A549 (cell line): ENCODE measurements around the gene COG8. TPM values are rescaled to one million over a fixed set of nuclear protein-coding genes. Genes with fewer than 3 reads are reported as not detected.

Experiments used
- ATAC-seq, 2 experiments: fragments of 200-7000 bp in 1 of 2; fragments of >200 bp in 1 of 2; cut with Nextera tagmentation in 1 of 2; cut with Tn5 transposase in 1 of 2; 3 replicates each; pipeline versions ENCODE4 v1.8.0 to v1.9.1; 2018 to 2020; ENCODE audit warnings: mild to moderate bottlenecking in 1 of 2, moderate library complexity in 1 of 2
- CTCF ChIA-PET: fragments of 300-600 bp; sonication (Branson Sonifier 250); formaldehyde crosslinking; extraction: SDS; loops from one replicate; lab custom pipeline; 2021; ENCODE audit warnings: antibody characterized with exemption, inconsistent platforms; lab: Yijun Ruan, JAX
- POLR2A ChIA-PET: fragments of 350-600 bp; formaldehyde crosslinking; extraction: SDS; loops from one replicate; lab custom pipeline; 2021; ENCODE audit warnings: antibody characterized with exemption, inconsistent platforms; lab: Yijun Ruan, JAX
- DNase-seq, 2 experiments: peaks; one replicate each; pipeline versions ENCODE4 v3.0.0 to v3.0.0-alpha.2; 2011 to 2016; ENCODE audit warnings: low read depth in 1 of 2, low spot score in 1 of 2
- FAIRE-seq: peaks from 2 replicates; lab custom pipeline; 2011; peaks lifted over from hg19 to GRCh38; lab: Jason Lieb, UNC
- H3K27ac ChIP-seq, 2 experiments: fragments of >200 bp; sonication (Bioruptor Twin); formaldehyde crosslinking; 3 replicates each; pipeline ENCODE4 v1.5.1; 2016 to 2017
- H3K4me1 ChIP-seq: fragments of >200 bp; sonication (Bioruptor Twin); formaldehyde crosslinking; 3 replicates; pipeline ENCODE4 v1.6.1; 2016
- H3K4me2 ChIP-seq: fragments of >200 bp; sonication (Bioruptor Twin); formaldehyde crosslinking; 3 replicates; pipeline ENCODE4 v1.6.1; 2016
- H3K4me3 ChIP-seq: fragments of >200 bp; sonication (Bioruptor Twin); formaldehyde crosslinking; 3 replicates; pipeline ENCODE4 v1.5.1; 2016
- H3K9me3 ChIP-seq: fragments of >200 bp; sonication (Bioruptor Twin); formaldehyde crosslinking; 3 replicates; pipeline ENCODE4 v1.6.1; 2016
- CBX2 ChIP-seq: fragments of 200-600 bp; sonication (generic); IDR thresholded peaks from 2 replicates; pipeline ENCODE4 v1.6.1; 2016; ENCODE audit warnings: low read depth, mild to moderate bottlenecking, borderline replicate concordance
- CBX8 ChIP-seq: fragments of 200-600 bp; sonication (generic); IDR thresholded peaks from 2 replicates; pipeline ENCODE4 v1.6.1; 2016
- CEBPB ChIP-seq, 2 experiments: fragments of >200 bp in 1 of 2; sonication (Bioruptor Twin) in 1 of 2; formaldehyde crosslinking in 1 of 2; IDR thresholded peaks; 2 replicates each; pipeline ENCODE4 v1.6.1; 2012 to 2016
- CHD4 ChIP-seq: fragments of 200-600 bp; sonication (generic); IDR thresholded peaks from 2 replicates; pipeline ENCODE4 v1.6.1; 2016; ENCODE audit warnings: antibody characterized with exemption, mild to moderate bottlenecking, borderline replicate concordance
- EHF ChIP-seq: fragments of 250-450 bp; sonication (Bioruptor Pico); IDR thresholded peaks from 2 replicates; pipeline ENCODE4 v1.5.0; 2020; ENCODE audit warnings: mild to moderate bottlenecking
- EP300 ChIP-seq, 2 experiments: fragments of >200 bp; sonication (Bioruptor Twin); formaldehyde crosslinking; IDR thresholded peaks; 2 replicates in 1 of 2; 3 replicates in 1 of 2; pipeline ENCODE4 v1.6.1; 2016 to 2017
- ESRRA ChIP-seq: fragments of 150-350 bp; IDR thresholded peaks from 2 replicates; pipeline ENCODE4 v1.6.1; 2014; ENCODE audit warnings: mild to moderate bottlenecking, low read length, borderline replicate concordance
- FOSB ChIP-seq: fragments of 250-450 bp; sonication (Bioruptor Pico); IDR thresholded peaks from 2 replicates; pipeline ENCODE4 v1.5.0; 2020; ENCODE audit warnings: mild to moderate bottlenecking, moderate library complexity
- FOXS1 ChIP-seq: fragments of 250-450 bp; sonication (Bioruptor Pico); IDR thresholded peaks from 2 replicates; pipeline ENCODE4 v1.5.0; 2020; ENCODE audit warnings: mild to moderate bottlenecking, moderate library complexity
- GATA3 ChIP-seq: IDR thresholded peaks from 2 replicates; pipeline ENCODE4 v1.6.1; 2012; ENCODE audit warnings: borderline replicate concordance
- HDAC2 ChIP-seq: fragments of 200-600 bp; sonication (generic); IDR thresholded peaks from 2 replicates; pipeline ENCODE4 v1.6.1; 2016
- HEYL ChIP-seq: fragments of 250-450 bp; sonication (Bioruptor Pico); IDR thresholded peaks from 2 replicates; pipeline ENCODE4 v1.8.0; 2021; ENCODE audit warnings: mild to moderate bottlenecking, moderate library complexity
- JUNB ChIP-seq: fragments of >200 bp; sonication (Bioruptor Twin); formaldehyde crosslinking; IDR thresholded peaks from 2 replicates; pipeline ENCODE4 v1.6.1; 2016
- KDM1A ChIP-seq: fragments of 200-600 bp; sonication (generic); IDR thresholded peaks from 2 replicates; pipeline ENCODE4 v1.6.1; 2016; ENCODE audit warnings: low read depth, mild to moderate bottlenecking
- MAFK ChIP-seq: fragments of 450-650 bp; IDR thresholded peaks from 2 replicates; pipeline ENCODE4 v1.6.1; 2014; ENCODE audit not compliant: partially characterized antibody
- MAZ ChIP-seq: fragments of 150-350 bp; IDR thresholded peaks from 2 replicates; pipeline ENCODE4 v1.6.1; 2014; ENCODE audit warnings: antibody characterized with exemption, low read depth, low read length, borderline replicate concordance
- MYC ChIP-seq: IDR thresholded peaks from 2 replicates; pipeline ENCODE4 v1.6.1; 2012; ENCODE audit warnings: mild to moderate bottlenecking, inconsistent platforms, low read length, improper control_type of control experiment, borderline replicate concordance
- PHF8 ChIP-seq: fragments of 200-600 bp; sonication (generic); IDR thresholded peaks from 2 replicates; pipeline ENCODE4 v1.6.1; 2016; ENCODE audit warnings: low read depth, mild to moderate bottlenecking, antibody characterized with exemption, moderate library complexity, borderline replicate concordance
- POLR2A ChIP-seq: IDR thresholded peaks from 2 replicates; pipeline ENCODE4 v1.6.1; 2012; ENCODE audit warnings: mild to moderate bottlenecking, low read length
- POLR2AphosphoS2 ChIP-seq: conservative IDR thresholded peaks from 2 replicates; pipeline ENCODE4 v1.6.1; 2012; ENCODE audit warnings: low read length, improper control_type of control experiment, inconsistent platforms
- RARB ChIP-seq: fragments of 250-450 bp; sonication (Bioruptor Pico); IDR thresholded peaks from 2 replicates; pipeline ENCODE4 v1.8.0; 2021; ENCODE audit warnings: mild to moderate bottlenecking, moderate library complexity
- RNF2 ChIP-seq: fragments of 200-600 bp; sonication (generic); IDR thresholded peaks from 2 replicates; pipeline ENCODE4 v1.6.1; 2016; ENCODE audit warnings: low read depth, mild to moderate bottlenecking, antibody characterized with exemption, moderate library complexity, borderline replicate concordance
- SREBF2 ChIP-seq: fragments of 450-650 bp; IDR thresholded peaks from 2 replicates; pipeline ENCODE4 v1.6.1; 2014; ENCODE audit warnings: mild to moderate bottlenecking, moderate library complexity
- TFCP2L1 ChIP-seq: fragments of 250-450 bp; sonication (Bioruptor Pico); IDR thresholded peaks from 2 replicates; pipeline ENCODE4 v1.5.0; 2021; ENCODE audit warnings: mild to moderate bottlenecking
- TP53 ChIP-seq: fragments of 250-450 bp; sonication (Bioruptor Pico); IDR thresholded peaks from 2 replicates; pipeline ENCODE4 v1.5.0; 2021; ENCODE audit warnings: mild to moderate bottlenecking, moderate library complexity
- ZC3H11A ChIP-seq: fragments of 450-650 bp; IDR thresholded peaks from 2 replicates; pipeline ENCODE4 v1.6.1; 2014; ENCODE audit warnings: antibody characterized with exemption, mild to moderate bottlenecking
- ZFP36 ChIP-seq: fragments of 450-650 bp; IDR thresholded peaks from 2 replicates; pipeline ENCODE4 v1.6.1; 2014; ENCODE audit warnings: borderline replicate concordance; ENCODE audit not compliant: partially characterized antibody
- ZSCAN20 ChIP-seq: fragments of 250-450 bp; sonication (Bioruptor Pico); IDR thresholded peaks from 2 replicates; pipeline ENCODE4 v1.8.0; 2022; ENCODE audit warnings: mild to moderate bottlenecking, moderate library complexity
- WGBS: methylation state at CpG from one replicate; pipeline ENCODE4 v1.1.6; 2017; ENCODE audit errors: missing lambda C conversion rate; 5-methylcytosine and 5-hydroxymethylcytosine counted together
- polyA plus RNA-seq, 4 experiments: library from polyadenylated mRNA; depleted of rRNA in 3 of 4; stranded (reverse); fragments of >200 nt; fragmentation: RNase III in 1 of 4; extraction: RNeasy Plus Mini Kit Qiagen cat#74134 plus additional on column Dnase treatment in 1 of 4; gene quantifications; 2 replicates in 3 of 4; 3 replicates in 1 of 4; pipeline ENCODE4 v1.2.3, GENCODE V29; 2011 to 2017
- TF ChIP-seq, protein P1 (sequence below): fragments of 200-600 bp; sonication (generic); IDR thresholded peaks from 2 replicates; pipeline ENCODE4 v1.6.1; 2016; ENCODE audit warnings: antibody characterized with exemption, mild to moderate bottlenecking, moderate library complexity
- TF ChIP-seq, protein P2 (sequence below): fragments of >200 bp; sonication (Bioruptor Twin); formaldehyde crosslinking; IDR thresholded peaks from 2 replicates; pipeline ENCODE4 v1.6.1; 2016
- TF ChIP-seq, protein P3 (sequence below): fragments of >200 bp; sonication (Bioruptor Twin); formaldehyde crosslinking; IDR thresholded peaks from 3 replicates; pipeline ENCODE4 v1.6.1; 2016

Gene COG8
- polyA plus RNA-seq, 2 of the 4 experiments (the other 2 are of a cell fraction) = 21.4 to 24.3 TPM

DNA sequence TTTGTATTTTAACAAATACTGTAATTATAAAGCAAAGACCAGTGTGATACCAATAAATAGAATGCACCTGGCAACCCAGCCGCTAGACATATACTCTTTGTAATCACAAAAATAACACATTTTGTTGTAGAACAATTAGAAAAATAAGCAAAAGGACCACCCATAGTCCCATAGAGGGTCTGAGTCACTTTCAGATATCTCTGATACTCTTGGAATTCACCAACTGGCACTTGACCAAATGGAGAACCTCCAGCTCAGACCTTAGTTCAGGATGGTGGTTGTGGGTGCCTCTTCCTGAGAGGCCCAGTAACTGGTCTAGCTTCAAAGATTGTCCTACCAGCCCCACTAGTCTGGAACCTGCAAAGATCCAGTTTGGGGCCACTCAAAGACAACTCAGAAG, 47.2 kb upstream of the COG8 start:
- DNase-seq (no peak), ATAC-seq (no peak; a peak in 1 of 6 replicates), FAIRE-seq (no peak)
- 56% methylated on average over 1 of the region's 1 CpG for WGBS
- POLR2A ChIA-PET = no interaction called here
- Histone ChIP-seq H3K4me1 (peaks cover 17% of the 10 kb centered on the region; the same call in 2 of the 3 replicates), H3K4me2 (peak overlapping the region; percentile 52), H3K9me3 (no peaks in the 10 kb centered on the region), H3K27ac (peak overlapping the region in 1 of 2 experiments; percentile 94; a peak in 3 of 6 replicates), H3K4me3 (peak overlapping the region; percentile 92; the same call in 1 of the 3 replicates)
- CTCF ChIA-PET = interaction anchor here (1.1 to 3.2 kb wide), 5 partner anchors 8 to 368 kb away, joined by 3 to 20 read pairs (median 3); partner anchors contain the start of gene NOB1
- TF ChIP-seq ZC3H11A = no peak
- TF ChIP-seq, protein P1, sequence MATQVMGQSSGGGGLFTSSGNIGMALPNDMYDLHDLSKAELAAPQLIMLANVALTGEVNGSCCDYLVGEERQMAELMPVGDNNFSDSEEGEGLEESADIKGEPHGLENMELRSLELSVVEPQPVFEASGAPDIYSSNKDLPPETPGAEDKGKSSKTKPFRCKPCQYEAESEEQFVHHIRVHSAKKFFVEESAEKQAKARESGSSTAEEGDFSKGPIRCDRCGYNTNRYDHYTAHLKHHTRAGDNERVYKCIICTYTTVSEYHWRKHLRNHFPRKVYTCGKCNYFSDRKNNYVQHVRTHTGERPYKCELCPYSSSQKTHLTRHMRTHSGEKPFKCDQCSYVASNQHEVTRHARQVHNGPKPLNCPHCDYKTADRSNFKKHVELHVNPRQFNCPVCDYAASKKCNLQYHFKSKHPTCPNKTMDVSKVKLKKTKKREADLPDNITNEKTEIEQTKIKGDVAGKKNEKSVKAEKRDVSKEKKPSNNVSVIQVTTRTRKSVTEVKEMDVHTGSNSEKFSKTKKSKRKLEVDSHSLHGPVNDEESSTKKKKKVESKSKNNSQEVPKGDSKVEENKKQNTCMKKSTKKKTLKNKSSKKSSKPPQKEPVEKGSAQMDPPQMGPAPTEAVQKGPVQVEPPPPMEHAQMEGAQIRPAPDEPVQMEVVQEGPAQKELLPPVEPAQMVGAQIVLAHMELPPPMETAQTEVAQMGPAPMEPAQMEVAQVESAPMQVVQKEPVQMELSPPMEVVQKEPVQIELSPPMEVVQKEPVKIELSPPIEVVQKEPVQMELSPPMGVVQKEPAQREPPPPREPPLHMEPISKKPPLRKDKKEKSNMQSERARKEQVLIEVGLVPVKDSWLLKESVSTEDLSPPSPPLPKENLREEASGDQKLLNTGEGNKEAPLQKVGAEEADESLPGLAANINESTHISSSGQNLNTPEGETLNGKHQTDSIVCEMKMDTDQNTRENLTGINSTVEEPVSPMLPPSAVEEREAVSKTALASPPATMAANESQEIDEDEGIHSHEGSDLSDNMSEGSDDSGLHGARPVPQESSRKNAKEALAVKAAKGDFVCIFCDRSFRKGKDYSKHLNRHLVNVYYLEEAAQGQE = no peak
- no peak for TF ChIP-seq RNF2
- TF ChIP-seq CEBPB (IDR thresholded peaks at IDR 0.05) = no peak
- no peak for TF ChIP-seq HDAC2
- TF ChIP-seq GATA3 = no peak
- no peak for TF ChIP-seq JUNB
- no peak for TF ChIP-seq ESRRA
- no peak for TF ChIP-seq FOXS1 (CRISPR knock-in tag)
- no peak for TF ChIP-seq CBX2
- no peak for TF ChIP-seq CHD4
- TF ChIP-seq CBX8 = no peak
- no peak for TF ChIP-seq RARB (CRISPR knock-in tag)
- no peak for TF ChIP-seq EP300 (IDR thresholded peaks at IDR 0.05)
- TF ChIP-seq, protein P2, sequence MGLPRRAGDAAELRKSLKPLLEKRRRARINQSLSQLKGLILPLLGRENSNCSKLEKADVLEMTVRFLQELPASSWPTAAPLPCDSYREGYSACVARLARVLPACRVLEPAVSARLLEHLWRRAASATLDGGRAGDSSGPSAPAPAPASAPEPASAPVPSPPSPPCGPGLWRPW = no peak
- no peak for TF ChIP-seq HEYL (CRISPR knock-in tag)
- TF ChIP-seq POLR2AphosphoS2 = no peak
- TF ChIP-seq MAZ = no peak

DNA sequence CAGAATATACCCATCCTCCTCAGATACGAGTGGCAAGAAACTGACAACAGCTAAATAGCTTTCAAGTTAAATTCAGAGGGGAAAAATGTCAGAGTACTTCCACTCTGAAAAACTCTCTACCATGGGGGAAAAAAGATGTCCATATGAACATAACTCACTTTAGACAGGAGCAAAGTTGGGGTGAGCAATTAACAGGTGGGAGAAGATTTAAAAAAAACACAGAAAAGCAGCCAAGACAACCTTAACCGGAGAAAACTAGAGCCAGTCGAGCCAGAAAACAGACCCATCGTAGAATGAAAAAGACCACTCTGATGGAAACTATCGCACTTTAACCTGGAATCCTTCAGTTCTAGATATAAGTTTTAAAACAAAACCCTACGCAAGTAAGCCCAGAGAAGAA, 45.6 kb upstream of the COG8 start:
- DNase-seq (no peak), FAIRE-seq (no peak), ATAC-seq (no peak)
- peak overlapping the region; percentile 92 for H3K4me3 ChIP-seq
- peak overlapping the region; percentile 81 to 94 for H3K27ac ChIP-seq
- ChIA-PET POLR2A (no interaction called here), CTCF (interaction anchor here (1.7 to 1.9 kb wide), 2 partner anchors 11 kb away, joined by 6 to 11 read pairs; no protein-coding TSS in a partner anchor)
- peak overlapping the region; percentile 88 for H3K4me2 ChIP-seq
- peaks cover 17% of the 10 kb centered on the region; the same call in 2 of the 3 replicates for H3K4me1 ChIP-seq
- 7% methylated on average over 6 of the region's 6 CpGs for WGBS
- H3K9me3 ChIP-seq = no peaks in the 10 kb centered on the region
- TF ChIP-seq KDM1A (no peak), MYC (no peak), ZC3H11A (no peak), SREBF2 (no peak), MAFK (no peak), TFCP2L1 (CRISPR knock-in tag) (no peak), POLR2A (no peak), ZFP36 (no peak), MAZ (no peak), POLR2AphosphoS2 (no peak), EHF (CRISPR knock-in tag) (no peak), JUNB (no peak), ZSCAN20 (CRISPR knock-in tag) (no peak), RARB (CRISPR knock-in tag) (no peak), TP53 (CRISPR knock-in tag) (no peak), FOSB (CRISPR knock-in tag) (no peak), PHF8 (no peak), CBX8 (no peak)
- TF ChIP-seq, protein P3, sequence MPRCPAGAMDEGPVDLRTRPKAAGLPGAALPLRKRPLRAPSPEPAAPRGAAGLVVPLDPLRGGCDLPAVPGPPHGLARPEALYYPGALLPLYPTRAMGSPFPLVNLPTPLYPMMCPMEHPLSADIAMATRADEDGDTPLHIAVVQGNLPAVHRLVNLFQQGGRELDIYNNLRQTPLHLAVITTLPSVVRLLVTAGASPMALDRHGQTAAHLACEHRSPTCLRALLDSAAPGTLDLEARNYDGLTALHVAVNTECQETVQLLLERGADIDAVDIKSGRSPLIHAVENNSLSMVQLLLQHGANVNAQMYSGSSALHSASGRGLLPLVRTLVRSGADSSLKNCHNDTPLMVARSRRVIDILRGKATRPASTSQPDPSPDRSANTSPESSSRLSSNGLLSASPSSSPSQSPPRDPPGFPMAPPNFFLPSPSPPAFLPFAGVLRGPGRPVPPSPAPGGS = no peak
